GM23338 (cell line): ENCODE measurements around the gene CCDC138. TPM values are rescaled to one million over a fixed set of nuclear protein-coding genes. Genes with fewer than 3 reads are reported as not detected.

Source experiments
- ATAC-seq: fragments of 200-7000 bp; cut with Tn5 transposase; 3 replicates; pipeline ENCODE4 v1.9.1; 2020
- DNase-seq: peaks from one replicate; pipeline ENCODE4 v3.0.0-alpha.2; 2015; ENCODE audit warnings: low spot score
- H2AFZ ChIP-seq: fragments of 200-600 bp; sonication (generic); 2 replicates; pipeline ENCODE4 v1.8.0; 2016; ENCODE audit warnings: antibody characterized with exemption, mild to moderate bottlenecking, moderate library complexity
- H3F3A ChIP-seq: fragments of 200-600 bp; sonication (generic); replicated peaks from 2 replicates; pipeline ENCODE4 v1.8.0; 2017; ENCODE audit warnings: antibody characterized with exemption, mixed run types, low read depth
- H3K27ac ChIP-seq: fragments of 200-600 bp; sonication (generic); 2 replicates; pipeline ENCODE4 v1.6.1; 2016; ENCODE audit warnings: low read depth
- H3K27me3 ChIP-seq: fragments of 200-600 bp; sonication (generic); 2 replicates; pipeline ENCODE4 v1.8.0; 2016; ENCODE audit warnings: mild to moderate bottlenecking, mixed run types, moderate library complexity; ENCODE audit not compliant: insufficient read depth
- H3K36me3 ChIP-seq: fragments of 200-600 bp; sonication (generic); 2 replicates; pipeline ENCODE4 v1.8.0; 2016; ENCODE audit warnings: mild to moderate bottlenecking; ENCODE audit not compliant: insufficient read depth
- H3K4me1 ChIP-seq: fragments of 200-600 bp; sonication (generic); 2 replicates; pipeline ENCODE4 v1.8.0; 2016; ENCODE audit warnings: mild to moderate bottlenecking, moderate library complexity; ENCODE audit not compliant: insufficient read depth
- H3K4me2 ChIP-seq: fragments of 200-600 bp; sonication (generic); 2 replicates; pipeline ENCODE4 v1.7.1; 2017; ENCODE audit warnings: mixed run types
- H3K4me3 ChIP-seq: fragments of 200-600 bp; sonication (generic); 2 replicates; pipeline ENCODE4 v1.6.1; 2016; ENCODE audit warnings: mixed run types
- H3K79me2 ChIP-seq: fragments of 200-600 bp; sonication (generic); replicated peaks from 2 replicates; pipeline ENCODE4 v1.8.0; 2017; ENCODE audit warnings: mild to moderate bottlenecking; ENCODE audit not compliant: insufficient read depth
- H3K9me2 ChIP-seq: fragments of 200-600 bp; sonication (generic); 2 replicates; pipeline ENCODE4 v1.8.0; 2017; ENCODE audit not compliant: insufficient read depth
- H4K20me1 ChIP-seq: fragments of 200-600 bp; sonication (generic); replicated peaks from 2 replicates; pipeline ENCODE4 v1.8.0; 2017; ENCODE audit warnings: mild to moderate bottlenecking; ENCODE audit not compliant: insufficient read depth
- H3K27ac Mint-ChIP-seq: 2 replicates; pipeline ENCODE4 v1.8.0; 2020; ENCODE audit warnings: inconsistent platforms, mild to moderate bottlenecking, moderate library complexity, mixed read lengths
- H3K27me3 Mint-ChIP-seq: 3 replicates; pipeline ENCODE4 v1.8.0; 2022; ENCODE audit warnings: low read depth, mild to moderate bottlenecking, moderate library complexity, mixed read lengths, inconsistent platforms; ENCODE audit not compliant: insufficient read depth, poor library complexity
- H3K36me3 Mint-ChIP-seq: 3 replicates; pipeline ENCODE4 v1.8.0; 2021; ENCODE audit warnings: low read depth, mild to moderate bottlenecking, inconsistent platforms, moderate library complexity, mixed read lengths
- H3K4me1 Mint-ChIP-seq: 3 replicates; pipeline ENCODE4 v1.8.0; 2020; ENCODE audit warnings: mild to moderate bottlenecking, inconsistent platforms, mixed read lengths
- H3K4me3 Mint-ChIP-seq: 3 replicates; pipeline ENCODE4 v1.8.0; 2021; ENCODE audit warnings: moderate library complexity, mild to moderate bottlenecking, inconsistent platforms, mixed read lengths
- H3K9me3 Mint-ChIP-seq: 3 replicates; pipeline ENCODE4 v1.8.0; 2020; ENCODE audit warnings: moderate library complexity, mild to moderate bottlenecking, inconsistent platforms, mixed read lengths
- ETS1 ChIP-seq: IDR thresholded peaks from 2 replicates; pipeline ENCODE4 v1.6.1; 2016; ENCODE audit warnings: antibody characterized with exemption
- JUNB ChIP-seq: IDR thresholded peaks from one replicate; pipeline ENCODE4 v1.6.1; 2016; ENCODE audit warnings: antibody characterized with exemption; ENCODE audit not compliant: unreplicated experiment
- NANOG ChIP-seq: IDR thresholded peaks from 2 replicates; pipeline ENCODE4 v1.6.1; 2016; ENCODE audit warnings: antibody characterized with exemption, borderline replicate concordance
- POLR2AphosphoS5 ChIP-seq: IDR thresholded peaks from 2 replicates; pipeline ENCODE4 v1.6.1; 2016; ENCODE audit warnings: antibody characterized with exemption, low read depth
- STAT1 ChIP-seq: IDR thresholded peaks from one replicate; pipeline ENCODE4 v1.6.1; 2016; ENCODE audit warnings: antibody characterized with exemption; ENCODE audit not compliant: unreplicated experiment
- ZNF114 ChIP-seq: fragments of 250-450 bp; sonication (Bioruptor Pico); IDR thresholded peaks from 2 replicates; pipeline ENCODE4 v1.5.0; 2020; ENCODE audit warnings: mild to moderate bottlenecking, moderate library complexity
- ZNF331 ChIP-seq: fragments of 250-450 bp; sonication (Bioruptor Pico); IDR thresholded peaks from 2 replicates; pipeline ENCODE4 v1.5.0; 2020; ENCODE audit warnings: low read depth, mild to moderate bottlenecking, moderate library complexity
- polyA plus RNA-seq: library from polyadenylated mRNA; unstranded; fragments of >200 nt; fragmentation: Nextera tagmentation; extraction: Ambion mirVana; gene quantifications from 2 replicates; pipeline ENCODE4 v1.2.1, GENCODE V29; 2016
- total RNA-seq: library from RNA; depleted of rRNA; stranded (reverse); fragments of >200 nt; shearing (Covaris generic); gene quantifications from 2 replicates; pipeline ENCODE4 v1.2.3, GENCODE V29; 2014
- TF ChIP-seq, protein P1 (sequence below), 2 experiments: fragments of 200-600 bp in 1 of 2; sonication (generic) in 1 of 2; conservative IDR thresholded peaks; 2 replicates each; pipeline versions ENCODE4 v1.5.1 to v1.6.1; 2016 to 2017; ENCODE audit warnings: antibody characterized with exemption in 2 of 2, low read depth in 2 of 2, mild to moderate bottlenecking in 2 of 2, moderate library complexity in 1 of 2
- TF ChIP-seq, protein P2 (sequence below): fragments of 250-450 bp; sonication (Bioruptor Pico); IDR thresholded peaks from 2 replicates; pipeline ENCODE4 v1.5.0; 2020; ENCODE audit warnings: mild to moderate bottlenecking, moderate library complexity

Gene CCDC138
- total and polyA plus RNA-seq, 2 experiments from 2014 or later, result 30.8 to 31.6 TPM

GRCh38 chr2:108921096-108922030, 134.8 kb downstream of the CCDC138 start (continued):
- TF ChIP-seq, protein P1, sequence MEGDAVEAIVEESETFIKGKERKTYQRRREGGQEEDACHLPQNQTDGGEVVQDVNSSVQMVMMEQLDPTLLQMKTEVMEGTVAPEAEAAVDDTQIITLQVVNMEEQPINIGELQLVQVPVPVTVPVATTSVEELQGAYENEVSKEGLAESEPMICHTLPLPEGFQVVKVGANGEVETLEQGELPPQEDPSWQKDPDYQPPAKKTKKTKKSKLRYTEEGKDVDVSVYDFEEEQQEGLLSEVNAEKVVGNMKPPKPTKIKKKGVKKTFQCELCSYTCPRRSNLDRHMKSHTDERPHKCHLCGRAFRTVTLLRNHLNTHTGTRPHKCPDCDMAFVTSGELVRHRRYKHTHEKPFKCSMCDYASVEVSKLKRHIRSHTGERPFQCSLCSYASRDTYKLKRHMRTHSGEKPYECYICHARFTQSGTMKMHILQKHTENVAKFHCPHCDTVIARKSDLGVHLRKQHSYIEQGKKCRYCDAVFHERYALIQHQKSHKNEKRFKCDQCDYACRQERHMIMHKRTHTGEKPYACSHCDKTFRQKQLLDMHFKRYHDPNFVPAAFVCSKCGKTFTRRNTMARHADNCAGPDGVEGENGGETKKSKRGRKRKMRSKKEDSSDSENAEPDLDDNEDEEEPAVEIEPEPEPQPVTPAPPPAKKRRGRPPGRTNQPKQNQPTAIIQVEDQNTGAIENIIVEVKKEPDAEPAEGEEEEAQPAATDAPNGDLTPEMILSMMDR (conservative IDR thresholded peaks at IDR 0.05; ENCODE audit: low read depth in 2 of 2), result no peak
- TF ChIP-seq ZNF331 (CRISPR knock-in tag) (no peak), ZNF114 (no peak)

GRCh38 chr2:108922141-108922915, 135.8 kb downstream of the CCDC138 start:
- no peak overlapping the region for H2AFZ ChIP-seq
- H3K27me3 ChIP-seq, result no peaks in the 10 kb centered on the region
- H3K4me1 ChIP-seq, result no peaks in the 10 kb centered on the region
- H3K9me2 ChIP-seq, result no peaks in the 10 kb centered on the region
- H3K4me3 Mint-ChIP-seq, result no peak overlapping the region
- H3K4me3 ChIP-seq, result no peak overlapping the region
- peaks cover 6% of the 10 kb centered on the region; the same call in 2 of the 3 replicates for H3K4me1 Mint-ChIP-seq
- no peak overlapping the region for H3K4me2 ChIP-seq
- ATAC-seq, result no peak; the same call in 2 of the 3 replicates
- no peaks in the 10 kb centered on the region for H3K79me2 ChIP-seq
- H3K27ac Mint-ChIP-seq, result no peak overlapping the region
- peaks cover 11% of the 10 kb centered on the region for H3K27me3 Mint-ChIP-seq
- no peak overlapping the region for H3K27ac ChIP-seq
- H3K36me3 ChIP-seq, result no peaks in the 10 kb centered on the region
- no peaks in the 10 kb centered on the region for H3K36me3 Mint-ChIP-seq
- DNase-seq, result no peak
- H3K9me3 Mint-ChIP-seq, result no peaks in the 10 kb centered on the region
- H3F3A ChIP-seq, result no peaks in the 10 kb centered on the region
- no peaks in the 10 kb centered on the region for H4K20me1 ChIP-seq
- TF ChIP-seq ETS1, result no peak
- TF ChIP-seq, protein P2, sequence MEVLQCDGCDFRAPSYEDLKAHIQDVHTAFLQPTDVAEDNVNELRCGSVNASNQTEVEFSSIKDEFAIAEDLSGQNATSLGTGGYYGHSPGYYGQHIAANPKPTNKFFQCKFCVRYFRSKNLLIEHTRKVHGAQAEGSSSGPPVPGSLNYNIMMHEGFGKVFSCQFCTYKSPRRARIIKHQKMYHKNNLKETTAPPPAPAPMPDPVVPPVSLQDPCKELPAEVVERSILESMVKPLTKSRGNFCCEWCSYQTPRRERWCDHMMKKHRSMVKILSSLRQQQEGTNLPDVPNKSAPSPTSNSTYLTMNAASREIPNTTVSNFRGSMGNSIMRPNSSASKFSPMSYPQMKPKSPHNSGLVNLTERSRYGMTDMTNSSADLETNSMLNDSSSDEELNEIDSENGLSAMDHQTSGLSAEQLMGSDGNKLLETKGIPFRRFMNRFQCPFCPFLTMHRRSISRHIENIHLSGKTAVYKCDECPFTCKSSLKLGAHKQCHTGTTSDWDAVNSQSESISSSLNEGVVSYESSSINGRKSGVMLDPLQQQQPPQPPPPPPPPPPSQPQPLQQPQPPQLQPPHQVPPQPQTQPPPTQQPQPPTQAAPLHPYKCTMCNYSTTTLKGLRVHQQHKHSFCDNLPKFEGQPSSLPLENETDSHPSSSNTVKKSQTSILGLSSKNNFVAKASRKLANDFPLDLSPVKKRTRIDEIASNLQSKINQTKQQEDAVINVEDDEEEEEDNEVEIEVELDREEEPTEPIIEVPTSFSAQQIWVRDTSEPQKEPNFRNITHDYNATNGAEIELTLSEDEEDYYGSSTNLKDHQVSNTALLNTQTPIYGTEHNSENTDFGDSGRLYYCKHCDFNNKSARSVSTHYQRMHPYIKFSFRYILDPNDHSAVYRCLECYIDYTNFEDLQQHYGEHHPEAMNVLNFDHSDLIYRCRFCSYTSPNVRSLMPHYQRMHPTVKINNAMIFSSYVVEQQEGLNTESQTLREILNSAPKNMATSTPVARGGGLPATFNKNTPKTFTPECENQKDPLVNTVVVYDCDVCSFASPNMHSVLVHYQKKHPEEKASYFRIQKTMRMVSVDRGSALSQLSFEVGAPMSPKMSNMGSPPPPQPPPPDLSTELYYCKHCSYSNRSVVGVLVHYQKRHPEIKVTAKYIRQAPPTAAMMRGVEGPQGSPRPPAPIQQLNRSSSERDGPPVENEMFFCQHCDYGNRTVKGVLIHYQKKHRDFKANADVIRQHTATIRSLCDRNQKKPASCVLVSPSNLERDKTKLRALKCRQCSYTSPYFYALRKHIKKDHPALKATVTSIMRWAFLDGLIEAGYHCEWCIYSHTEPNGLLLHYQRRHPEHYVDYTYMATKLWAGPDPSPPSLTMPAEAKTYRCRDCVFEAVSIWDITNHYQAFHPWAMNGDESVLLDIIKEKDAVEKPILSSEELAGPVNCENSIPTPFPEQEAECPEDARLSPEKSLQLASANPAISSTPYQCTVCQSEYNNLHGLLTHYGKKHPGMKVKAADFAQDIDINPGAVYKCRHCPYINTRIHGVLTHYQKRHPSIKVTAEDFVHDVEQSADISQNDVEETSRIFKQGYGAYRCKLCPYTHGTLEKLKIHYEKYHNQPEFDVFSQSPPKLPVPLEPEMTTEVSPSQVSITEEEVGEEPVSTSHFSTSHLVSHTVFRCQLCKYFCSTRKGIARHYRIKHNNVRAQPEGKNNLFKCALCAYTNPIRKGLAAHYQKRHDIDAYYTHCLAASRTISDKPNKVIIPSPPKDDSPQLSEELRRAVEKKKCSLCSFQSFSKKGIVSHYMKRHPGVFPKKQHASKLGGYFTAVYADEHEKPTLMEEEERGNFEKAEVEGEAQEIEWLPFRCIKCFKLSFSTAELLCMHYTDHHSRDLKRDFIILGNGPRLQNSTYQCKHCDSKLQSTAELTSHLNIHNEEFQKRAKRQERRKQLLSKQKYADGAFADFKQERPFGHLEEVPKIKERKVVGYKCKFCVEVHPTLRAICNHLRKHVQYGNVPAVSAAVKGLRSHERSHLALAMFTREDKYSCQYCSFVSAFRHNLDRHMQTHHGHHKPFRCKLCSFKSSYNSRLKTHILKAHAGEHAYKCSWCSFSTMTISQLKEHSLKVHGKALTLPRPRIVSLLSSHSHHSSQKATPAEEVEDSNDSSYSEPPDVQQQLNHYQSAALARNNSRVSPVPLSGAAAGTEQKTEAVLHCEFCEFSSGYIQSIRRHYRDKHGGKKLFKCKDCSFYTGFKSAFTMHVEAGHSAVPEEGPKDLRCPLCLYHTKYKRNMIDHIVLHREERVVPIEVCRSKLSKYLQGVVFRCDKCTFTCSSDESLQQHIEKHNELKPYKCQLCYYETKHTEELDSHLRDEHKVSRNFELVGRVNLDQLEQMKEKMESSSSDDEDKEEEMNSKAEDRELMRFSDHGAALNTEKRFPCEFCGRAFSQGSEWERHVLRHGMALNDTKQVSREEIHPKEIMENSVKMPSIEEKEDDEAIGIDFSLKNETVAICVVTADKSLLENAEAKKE (CRISPR knock-in tag), result no peak
- no peak for TF ChIP-seq POLR2AphosphoS5
- TF ChIP-seq NANOG, result no peak
- no peak for TF ChIP-seq STAT1
- no peak for TF ChIP-seq JUNB
- TF ChIP-seq, protein P1 (conservative IDR thresholded peaks at IDR 0.05; ENCODE audit: low read depth in 2 of 2), result no peak
